NCI-H526 treated with DMSO at 0.1 percent for 48 hours (cell line): ENCODE data around the gene GPR42.
A peak's percentile ranks its signal among the peaks of the same experiment; 100 is the strongest.
"Not testable (repeated sequence)": the region's sequence is repeated elsewhere in the genome, so short reads cannot be mapped to it uniquely, and the experiment has no call there.

ENCODE experiments used
- DNase-seq: peaks from one replicate; lab custom pipeline; 2025; lab: John Stamatoyannopoulos, UW

GPR42 gene

GRCh38 chr19:35347171-35347929 is 23.5 kb upstream of the GPR42 start, which contains the start of gene FFAR1:
TSS of gene FFAR1 (plus strand) at chr19:35347902. CDS start at chr19:35351552, 3,650 bp downstream.
- no peak for DNase-seq

- DNase-seq = no peak
Measured at GRCh38 chr19:35347930-35348298, 23.0 kb upstream of the GPR42 start.

- peak; percentile 20 for DNase-seq
Measured at GRCh38 chr19:35348911-35349611, 21.8 kb upstream of the GPR42 start.

- no peak for DNase-seq
Measured at GRCh38 chr19:35349614-35350521, 21.0 kb upstream of the GPR42 start.

- no peak for DNase-seq
Measured at GRCh38 chr19:35350591-35350990, 20.3 kb upstream of the GPR42 start.

- no peak for DNase-seq
Measured at GRCh38 chr19:35351411-35352176, 19.3 kb upstream of the GPR42 start.

- no peak for DNase-seq
Measured at GRCh38 chr19:35352177-35352447, 18.8 kb upstream of the GPR42 start.

GRCh38 chr19:35352448-35353304 is 18.2 kb upstream of the GPR42 start:
- DNase-seq = peak; percentile 70

- DNase-seq = no peak
Measured at GRCh38 chr19:35353635-35354034, 17.2 kb upstream of the GPR42 start.

GRCh38 chr19:35354898-35355297 is 16.0 kb upstream of the GPR42 start:
- DNase-seq = no peak

GRCh38 chr19:35355791-35356460 is 14.9 kb upstream of the GPR42 start:
- DNase-seq = no peak

GRCh38 chr19:35357867-35358573 is 12.8 kb upstream of the GPR42 start, which contains the start of gene FFAR3:
TSS of gene FFAR3 (plus strand) at chr19:35358460. CDS start at chr19:35358891, 431 bp downstream.
- DNase-seq = no peak

- DNase-seq = not testable (repeated sequence)
Measured at GRCh38 chr19:35358834-35359233, 12.0 kb upstream of the GPR42 start.

- DNase-seq = not testable (repeated sequence)
Measured at GRCh38 chr19:35359395-35359794, 11.5 kb upstream of the GPR42 start.

GRCh38 chr19:35360081-35360480 is 10.8 kb upstream of the GPR42 start:
- not testable (repeated sequence) for DNase-seq

GRCh38 chr19:35360880-35361420 is 9.9 kb upstream of the GPR42 start:
- DNase-seq = no peak

- no peak for DNase-seq
Measured at GRCh38 chr19:35362261-35363000, 8.4 kb upstream of the GPR42 start.

GRCh38 chr19:35363001-35363590 is 7.8 kb upstream of the GPR42 start:
- DNase-seq = no peak
